HEK293T (cell line): ENCODE measurements around the gene RABL3.

Experiments
- ARNT ChIP-seq: fragments of 450-650 bp; IDR thresholded peaks from 2 replicates; pipeline ENCODE4 v1.6.1; 2017; ENCODE audit warnings: mild to moderate bottlenecking
- BHLHE40 ChIP-seq: fragments of 450-650 bp; IDR thresholded peaks from 2 replicates; pipeline ENCODE4 v1.6.1; 2016; ENCODE audit warnings: mild to moderate bottlenecking, moderate library complexity, borderline replicate concordance
- ELF4 ChIP-seq: fragments of 450-650 bp; IDR thresholded peaks from 2 replicates; pipeline ENCODE4 v1.6.1; 2017; ENCODE audit warnings: antibody characterized with exemption
- FOXA1 ChIP-seq: fragments of 450-650 bp; IDR thresholded peaks from 2 replicates; pipeline ENCODE4 v1.6.1; 2016; ENCODE audit warnings: mild to moderate bottlenecking
- FOXK2 ChIP-seq: fragments of 450-650 bp; IDR thresholded peaks from 2 replicates; pipeline ENCODE4 v1.6.1; 2016; ENCODE audit warnings: mild to moderate bottlenecking
- FOXM1 ChIP-seq: fragments of 450-650 bp; IDR thresholded peaks from 2 replicates; pipeline ENCODE4 v1.6.1; 2017; ENCODE audit warnings: mild to moderate bottlenecking, borderline replicate concordance
- HDGF ChIP-seq: fragments of 450-650 bp; IDR thresholded peaks from 2 replicates; pipeline ENCODE4 v1.6.1; 2017; ENCODE audit warnings: antibody characterized with exemption, borderline replicate concordance
- LEF1 ChIP-seq: fragments of 450-650 bp; IDR thresholded peaks from 2 replicates; pipeline ENCODE4 v1.6.1; 2017; ENCODE audit warnings: mild to moderate bottlenecking, borderline replicate concordance
- NFRKB ChIP-seq: fragments of 450-650 bp; IDR thresholded peaks from 2 replicates; pipeline ENCODE4 v1.6.1; 2016; ENCODE audit warnings: mild to moderate bottlenecking, moderate library complexity
- PKNOX1 ChIP-seq: fragments of 450-650 bp; IDR thresholded peaks from 2 replicates; pipeline ENCODE4 v1.6.1; 2016
- SP1 ChIP-seq: fragments of 450-650 bp; IDR thresholded peaks from 2 replicates; pipeline ENCODE4 v1.6.1; 2017
- SUZ12 ChIP-seq: fragments of 450-650 bp; IDR thresholded peaks from 2 replicates; pipeline ENCODE4 v1.6.1; 2016; ENCODE audit warnings: mild to moderate bottlenecking
- TARDBP ChIP-seq: fragments of 450-650 bp; IDR thresholded peaks from 2 replicates; pipeline ENCODE4 v1.6.1; 2016

- TF ChIP-seq BHLHE40 (no peak), ELF4 (no peak), PKNOX1 (no peak), SUZ12 (no peak), FOXK2 (no peak), ARNT (no peak), SP1 (no peak), FOXM1 (no peak), NFRKB (no peak), FOXA1 (no peak), HDGF (no peak), TARDBP (no peak), LEF1 (no peak)
Measured at GRCh38 chr3:120645083-120645845, 97.1 kb downstream of the RABL3 start.
